Measurements from ENCODE around the gene CLDN11. TPM values are rescaled to one million over a fixed set of nuclear protein-coding genes. Genes with fewer than 3 reads are reported as not detected.
A peak's percentile ranks its signal among the peaks of the same experiment; 100 is the strongest.

Gene CLDN11
- total RNA-seq, 1 donor from 2014 or later, result 2.5 TPM

GRCh38 chr3:170429050-170429449, 10.4 kb downstream of the CLDN11 start:
- no peaks in the 10 kb centered on the region for H3K36me3 ChIP-seq (ENCODE audit: control insufficient read depth, insufficient read depth, low read length)
- peak; percentile 53 for DNase-seq (ENCODE audit: low read depth)
- no peaks in the 10 kb centered on the region for H3K27me3 ChIP-seq (ENCODE audit: control insufficient read depth, insufficient read depth, low read length)
- H3K4me3 ChIP-seq (ENCODE audit: low read depth, low read length), result no peak overlapping the region
- no peak for TF ChIP-seq CTCF (IDR thresholded peaks at IDR 0.05; ENCODE audit: insufficient read depth, low read length, poor library complexity, severe bottlenecking)

- no peak for TF ChIP-seq CTCF (IDR thresholded peaks at IDR 0.05; ENCODE audit: insufficient read depth, low read length, poor library complexity, severe bottlenecking)
- no peaks in the 10 kb centered on the region for H3K36me3 ChIP-seq (ENCODE audit: control insufficient read depth, insufficient read depth, low read length)
- DNase-seq (ENCODE audit: low read depth), result no peak
- no peak overlapping the region for H3K4me3 ChIP-seq (ENCODE audit: low read depth, low read length)
- no peaks in the 10 kb centered on the region for H3K27me3 ChIP-seq (ENCODE audit: control insufficient read depth, insufficient read depth, low read length)
Measured at GRCh38 chr3:170431054-170431453, 12.4 kb downstream of the CLDN11 start.

- no peak for DNase-seq (ENCODE audit: low read depth)
- no peak overlapping the region for H3K4me3 ChIP-seq (ENCODE audit: low read depth, low read length)
- H3K27me3 ChIP-seq (ENCODE audit: control insufficient read depth, insufficient read depth, low read length), result no peaks in the 10 kb centered on the region
- TF ChIP-seq CTCF (IDR thresholded peaks at IDR 0.05; ENCODE audit: insufficient read depth, low read length, poor library complexity, severe bottlenecking), result no peak
- H3K36me3 ChIP-seq (ENCODE audit: control insufficient read depth, insufficient read depth, low read length), result no peaks in the 10 kb centered on the region
Measured at GRCh38 chr3:170432416-170432815, 13.7 kb downstream of the CLDN11 start.

GRCh38 chr3:170436697-170437096, 18.0 kb downstream of the CLDN11 start:
- no peaks in the 10 kb centered on the region for H3K27me3 ChIP-seq (ENCODE audit: control insufficient read depth, insufficient read depth, low read length)
- no peak for DNase-seq (ENCODE audit: low read depth)
- H3K4me3 ChIP-seq (ENCODE audit: low read depth, low read length), result no peak overlapping the region
- TF ChIP-seq CTCF (IDR thresholded peaks at IDR 0.05; ENCODE audit: insufficient read depth, low read length, poor library complexity, severe bottlenecking), result no peak
- no peaks in the 10 kb centered on the region for H3K36me3 ChIP-seq (ENCODE audit: control insufficient read depth, insufficient read depth, low read length)

GRCh38 chr3:170437176-170437575, 18.5 kb downstream of the CLDN11 start:
- no peak for TF ChIP-seq CTCF (IDR thresholded peaks at IDR 0.05; ENCODE audit: insufficient read depth, low read length, poor library complexity, severe bottlenecking)
- Histone ChIP-seq H3K36me3 (ENCODE audit: control insufficient read depth, insufficient read depth, low read length) (no peaks in the 10 kb centered on the region), H3K27me3 (ENCODE audit: control insufficient read depth, insufficient read depth, low read length) (no peaks in the 10 kb centered on the region), H3K4me3 (ENCODE audit: low read depth, low read length) (no peak overlapping the region)
- DNase-seq (ENCODE audit: low read depth), result no peak

- no peak for DNase-seq (ENCODE audit: low read depth)
- no peak for TF ChIP-seq CTCF (IDR thresholded peaks at IDR 0.05; ENCODE audit: insufficient read depth, low read length, poor library complexity, severe bottlenecking)
- no peaks in the 10 kb centered on the region for H3K36me3 ChIP-seq (ENCODE audit: control insufficient read depth, insufficient read depth, low read length)
- no peaks in the 10 kb centered on the region for H3K27me3 ChIP-seq (ENCODE audit: control insufficient read depth, insufficient read depth, low read length)
- no peak overlapping the region for H3K4me3 ChIP-seq (ENCODE audit: low read depth, low read length)
Measured at GRCh38 chr3:170437696-170438407, 19.2 kb downstream of the CLDN11 start.
